Skin of body (tissue), 2 donors: ENCODE measurements around the gene PNMA8C. TPM values are rescaled to one million over a fixed set of nuclear protein-coding genes. Genes with fewer than 3 reads are reported as not detected.
A peak's percentile ranks its signal among the peaks of the same experiment; 100 is the strongest.
"Not testable (repeated sequence)": the region's sequence is repeated elsewhere in the genome, so short reads cannot be mapped to it uniquely, and the experiment has no call there.

Experiments
- DNase-seq: peaks from one replicate; lab custom pipeline; 2025; lab: John Stamatoyannopoulos, UW
- total RNA-seq: library from RNA; depleted of rRNA; stranded (reverse); fragments of >200 nt; gene quantifications from one replicate; pipeline ENCODE4 v1.2.3, GENCODE V29; 2014

PNMA8C gene
- total RNA-seq, 1 donor from 2014 or later = 0.20 TPM

- no peak for DNase-seq
These were observed 37.9 kb downstream of the PNMA8C start for GRCh38 chr19:46390866-46391265.

- DNase-seq = no peak
These were observed 38.4 kb downstream of the PNMA8C start for GRCh38 chr19:46390121-46390858.

GRCh38 chr19:46388311-46389095, 40.2 kb downstream of the PNMA8C start:
- DNase-seq = no peak

- DNase-seq = no peak
These were observed 41.0 kb downstream of the PNMA8C start for GRCh38 chr19:46387713-46388130.

GRCh38 chr19:46386996-46387712, 41.6 kb downstream of the PNMA8C start:
- DNase-seq = no peak

GRCh38 chr19:46386151-46386550, 42.6 kb downstream of the PNMA8C start:
- no peak for DNase-seq

GRCh38 chr19:46385636-46386035, 43.1 kb downstream of the PNMA8C start:
- DNase-seq = no peak

GRCh38 chr19:46384396-46384795, 44.3 kb downstream of the PNMA8C start:
- DNase-seq = no peak

GRCh38 chr19:46383846-46384245, 44.9 kb downstream of the PNMA8C start:
- DNase-seq = no peak

GRCh38 chr19:46383171-46383815, 45.4 kb downstream of the PNMA8C start:
- no peak for DNase-seq

GRCh38 chr19:46381756-46382345, 46.9 kb downstream of the PNMA8C start:
- DNase-seq = no peak

- DNase-seq = no peak
These were observed 47.4 kb downstream of the PNMA8C start for GRCh38 chr19:46381346-46381745.

GRCh38 chr19:46380690-46381089, 48.0 kb downstream of the PNMA8C start:
- DNase-seq = no peak

- DNase-seq = peak; percentile 98
These were observed 50.5 kb downstream of the PNMA8C start for GRCh38 chr19:46378268-46378667.

GRCh38 chr19:46376241-46377153, 52.2 kb downstream of the PNMA8C start:
- DNase-seq = no peak

GRCh38 chr19:46375476-46376067, 53.2 kb downstream of the PNMA8C start:
- not testable (repeated sequence) for DNase-seq
